ENCODE data around the gene COL23A1.

COL23A1 gene

GRCh38 chr5:178213003-178213461 is 377.2 kb downstream of the COL23A1 start:
- no peak for DNase-seq

- no peak for DNase-seq
Measured at GRCh38 chr5:178212241-178213002, 377.8 kb downstream of the COL23A1 start.

DNA sequence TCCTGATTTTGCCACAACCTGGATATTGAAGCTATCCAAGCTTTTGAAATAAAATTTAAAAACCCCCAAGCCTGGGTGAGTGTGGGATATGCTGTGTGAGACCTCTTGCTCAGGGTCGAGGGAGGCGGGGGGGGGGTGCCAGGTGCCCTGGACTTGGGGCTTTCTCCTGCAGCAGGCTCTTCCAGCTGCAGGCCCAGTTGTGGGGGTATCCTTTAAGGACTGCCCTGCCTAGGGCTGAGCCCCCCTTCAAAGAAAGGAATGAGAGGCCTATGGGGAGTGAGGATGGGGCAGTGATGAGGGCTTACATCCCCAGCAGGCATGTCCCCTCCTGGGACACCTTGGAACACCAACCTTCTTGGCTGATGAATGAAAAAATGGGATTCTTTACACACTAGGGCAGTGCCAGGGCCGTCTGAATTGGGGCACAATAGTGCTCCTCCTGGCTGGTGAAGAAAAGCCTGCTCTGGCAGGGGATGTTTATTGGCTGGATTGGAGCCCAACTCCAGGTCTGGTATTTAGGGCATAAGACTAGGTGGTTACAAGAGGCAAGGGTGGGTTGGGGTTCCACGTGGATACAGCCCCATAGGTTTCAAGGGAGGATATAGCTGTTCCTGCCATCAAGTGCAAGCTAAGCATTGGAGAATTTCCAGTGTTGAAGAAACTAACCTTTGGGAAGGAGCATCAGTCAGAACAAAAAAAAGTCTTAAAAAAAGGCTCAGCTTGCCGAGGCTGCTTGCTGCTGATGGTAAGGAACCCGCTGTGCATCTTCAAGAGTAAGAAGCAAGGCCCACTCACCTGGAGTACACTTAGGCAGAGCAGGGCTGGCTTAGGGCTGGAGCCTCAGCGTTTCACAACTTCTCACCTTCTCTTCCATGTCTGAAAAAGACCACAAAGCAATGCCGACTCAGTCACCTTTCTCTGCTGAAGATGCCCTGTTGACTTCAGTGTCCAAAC is 378.8 kb downstream of the COL23A1 start:
- no peak for DNase-seq

DNA sequence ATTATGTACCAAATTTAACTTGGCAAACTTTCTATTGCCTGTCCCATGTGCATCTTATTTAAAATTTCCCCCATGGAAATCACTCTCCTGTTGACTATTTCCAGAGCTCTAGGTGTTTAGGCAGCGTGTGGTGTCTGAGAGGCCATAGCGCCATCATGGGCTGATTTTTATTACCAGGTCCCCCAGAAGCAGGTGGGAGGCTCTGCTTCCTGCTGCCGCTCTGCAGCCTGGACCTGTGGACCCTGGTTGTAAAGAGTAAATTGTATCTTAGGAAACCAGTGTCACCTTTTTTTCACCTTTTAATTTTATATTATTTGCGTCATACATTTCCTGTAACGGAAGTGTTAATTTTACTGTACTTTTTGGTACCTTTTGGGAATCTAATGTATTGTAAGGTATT is 379.5 kb downstream of the COL23A1 start:
- no peak for DNase-seq

- DNase-seq = no peak
Measured at GRCh38 chr5:178210073-178210535, 380.1 kb downstream of the COL23A1 start.

DNA sequence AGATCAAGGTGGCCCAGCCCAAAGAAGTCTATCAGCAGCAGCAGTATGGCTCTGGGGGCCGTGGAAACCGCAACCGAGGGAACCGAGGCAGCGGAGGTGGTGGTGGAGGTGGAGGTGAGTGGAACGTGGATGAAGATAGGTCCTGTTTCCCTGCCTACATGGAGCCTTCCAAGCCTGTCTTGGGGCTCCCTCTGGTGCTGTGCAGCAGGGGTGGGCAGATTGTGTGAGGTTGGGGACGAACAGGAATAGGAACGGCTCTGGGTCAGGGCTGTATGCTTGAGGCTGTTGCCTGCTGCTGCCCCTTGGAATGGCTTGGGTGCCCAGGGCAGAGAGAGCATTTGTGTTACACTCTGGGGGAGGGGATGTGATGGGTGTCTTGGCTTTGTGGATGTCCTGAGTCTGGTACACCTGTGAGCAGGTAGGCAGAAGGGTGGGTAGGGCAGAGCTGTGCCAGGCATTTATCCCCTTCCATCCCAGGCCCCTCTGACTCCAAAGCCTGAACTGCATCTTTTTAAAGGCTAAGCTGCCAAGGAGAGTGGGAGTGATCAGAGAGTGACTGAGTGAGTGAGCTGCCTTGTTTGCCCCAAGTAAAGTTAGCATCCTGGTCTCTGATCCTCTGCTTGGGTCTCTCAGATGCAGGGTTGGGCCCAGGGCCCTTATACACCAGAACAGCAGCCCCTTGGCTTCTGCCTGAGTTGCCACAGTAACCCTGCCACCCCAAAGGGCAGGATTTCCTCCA is 380.7 kb downstream of the COL23A1 start:
- no peak for DNase-seq

DNA sequence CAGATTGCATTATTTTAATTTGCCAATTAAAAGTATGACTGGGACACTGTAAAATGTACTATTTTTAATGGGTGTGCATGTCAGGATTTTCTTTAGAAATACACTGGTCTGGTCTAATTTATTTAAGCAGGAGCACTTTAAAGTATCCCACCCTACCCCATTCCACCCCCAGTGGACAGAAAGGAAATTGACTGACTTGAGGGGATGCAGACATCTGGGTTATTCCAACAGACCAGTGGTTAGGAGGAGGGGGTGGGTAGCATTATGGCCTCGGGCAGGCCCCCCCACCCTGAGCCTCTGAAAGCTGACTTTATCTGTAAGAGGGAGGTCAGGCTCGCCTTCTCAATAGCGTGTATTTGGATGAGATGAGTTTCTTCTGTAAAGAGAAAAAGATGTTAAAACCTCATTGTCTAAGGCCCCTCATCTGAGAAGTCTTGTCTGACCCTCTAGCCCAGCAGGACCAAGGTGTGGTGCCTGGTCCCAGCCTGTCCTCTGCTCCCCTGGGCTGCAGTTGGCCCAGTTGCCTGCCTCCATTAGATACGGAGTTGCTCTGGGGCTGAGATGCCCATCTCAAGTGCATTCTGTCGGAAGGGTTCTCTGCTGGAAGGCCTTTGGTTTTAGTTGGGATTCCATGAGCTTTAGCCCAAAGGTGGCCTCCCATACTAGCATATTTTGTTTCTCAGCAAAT is 381.5 kb downstream of the COL23A1 start:
- no peak for DNase-seq

- no peak for DNase-seq
Measured at GRCh38 chr5:178207917-178208280, 382.3 kb downstream of the COL23A1 start.

- DNase-seq = no peak
Measured at GRCh38 chr5:178207183-178207916, 382.8 kb downstream of the COL23A1 start.

- no peak for DNase-seq
Measured at GRCh38 chr5:178206166-178207101, 383.8 kb downstream of the COL23A1 start.

DNA sequence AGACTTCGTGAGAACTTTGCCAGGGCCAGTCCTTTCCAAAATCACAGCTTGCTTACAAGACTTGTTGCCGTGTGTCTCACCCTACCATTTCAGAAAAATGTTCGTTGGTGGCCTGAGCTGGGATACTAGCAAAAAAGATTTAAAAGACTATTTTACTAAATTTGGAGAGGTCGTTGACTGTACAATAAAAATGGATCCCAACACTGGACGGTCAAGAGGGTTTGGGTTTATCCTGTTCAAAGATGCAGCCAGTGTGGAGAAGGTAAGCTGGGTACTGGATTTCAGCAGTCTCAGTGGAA is 384.5 kb downstream of the COL23A1 start:
- DNase-seq = no peak

GRCh38 chr5:178204935-178205748 is 385.1 kb downstream of the COL23A1 start:
- DNase-seq = no peak

DNA sequence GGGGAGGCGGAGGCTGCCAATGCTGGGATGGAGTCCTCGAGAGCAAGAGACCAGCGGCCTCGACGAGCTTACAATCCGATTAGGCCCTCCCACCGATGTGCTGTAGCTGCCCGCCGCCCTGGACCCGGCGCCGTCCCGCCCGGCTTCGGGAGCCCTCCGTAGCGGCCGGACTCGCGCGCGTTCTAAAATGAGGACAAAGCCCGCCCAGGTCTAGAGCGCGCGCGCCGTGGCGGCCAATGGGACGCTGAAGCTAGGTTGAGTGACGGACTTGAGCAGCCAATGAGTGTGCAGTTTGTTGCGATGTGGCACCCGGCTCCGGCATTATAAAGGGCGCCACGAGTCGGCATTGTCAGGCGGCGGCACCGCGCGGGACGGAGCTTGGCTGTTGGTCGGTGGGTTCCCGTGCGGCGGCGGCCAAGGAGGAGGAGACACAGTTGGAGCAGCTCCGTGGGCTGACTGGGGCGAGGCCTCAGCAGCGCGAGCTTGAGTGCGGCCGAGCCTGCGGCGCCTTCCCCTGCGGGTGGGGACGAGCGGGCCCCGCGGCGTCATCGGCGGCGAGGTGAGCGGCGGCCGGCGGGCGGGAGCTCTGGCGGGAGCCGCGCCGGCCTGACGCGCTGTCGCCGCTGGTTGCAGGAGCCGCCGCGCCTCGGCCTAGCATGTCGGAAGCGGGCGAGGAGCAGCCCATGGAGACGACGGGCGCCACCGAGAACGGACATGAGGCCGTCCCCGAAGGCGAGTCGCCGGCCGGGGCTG is 385.8 kb downstream of the COL23A1 start, which contains the start of gene HNRNPAB:
TSS of gene HNRNPAB (plus strand) at position 352 of the 753 bp plus-strand sequence. CDS start at position 657, 305 bp downstream.
- peak; percentile 75 to 90 for DNase-seq

DNA sequence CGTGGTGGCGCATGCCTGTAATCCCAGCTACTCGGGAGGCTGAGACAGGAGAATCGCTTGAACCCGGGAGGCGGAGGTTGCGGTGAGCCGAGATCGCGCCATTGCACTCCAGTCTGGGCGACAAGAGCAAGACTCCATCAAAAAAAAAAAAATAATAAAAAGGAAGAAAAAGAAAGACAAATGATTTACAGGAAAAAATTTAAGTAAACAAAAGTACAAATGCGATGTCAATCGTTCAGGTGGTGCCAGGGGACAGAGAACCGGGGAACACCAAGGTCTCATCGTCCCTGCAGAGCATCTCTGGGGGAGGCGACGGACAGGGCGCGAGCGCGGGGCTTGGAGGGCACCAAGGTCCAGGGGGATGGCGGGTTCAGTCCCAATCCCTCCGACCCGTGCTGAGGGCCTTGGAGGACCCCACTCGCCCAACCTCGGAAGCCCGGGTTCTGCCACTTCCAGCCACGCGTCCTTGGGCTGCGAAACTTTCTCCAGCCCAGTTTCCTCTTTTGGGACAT is 386.5 kb downstream of the COL23A1 start:
- DNase-seq = no peak

GRCh38 chr5:178202541-178202940 is 387.7 kb downstream of the COL23A1 start:
- DNase-seq = no peak

DNA sequence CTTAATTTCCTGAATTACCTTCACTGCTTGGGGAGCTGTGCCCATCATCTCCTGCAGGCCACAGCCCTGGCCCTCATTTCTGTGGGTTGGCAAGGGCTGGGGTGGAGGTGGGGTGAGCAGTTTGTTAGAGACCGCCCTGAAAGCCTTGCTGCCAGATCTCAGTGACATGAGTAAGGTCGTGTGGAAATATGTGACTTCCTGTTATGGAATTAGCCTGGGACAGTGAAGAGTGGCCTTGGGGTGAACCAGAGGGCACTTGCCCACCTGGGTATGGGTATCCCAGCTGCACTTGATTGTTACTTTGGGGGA is 388.3 kb downstream of the COL23A1 start:
- DNase-seq = no peak

DNA sequence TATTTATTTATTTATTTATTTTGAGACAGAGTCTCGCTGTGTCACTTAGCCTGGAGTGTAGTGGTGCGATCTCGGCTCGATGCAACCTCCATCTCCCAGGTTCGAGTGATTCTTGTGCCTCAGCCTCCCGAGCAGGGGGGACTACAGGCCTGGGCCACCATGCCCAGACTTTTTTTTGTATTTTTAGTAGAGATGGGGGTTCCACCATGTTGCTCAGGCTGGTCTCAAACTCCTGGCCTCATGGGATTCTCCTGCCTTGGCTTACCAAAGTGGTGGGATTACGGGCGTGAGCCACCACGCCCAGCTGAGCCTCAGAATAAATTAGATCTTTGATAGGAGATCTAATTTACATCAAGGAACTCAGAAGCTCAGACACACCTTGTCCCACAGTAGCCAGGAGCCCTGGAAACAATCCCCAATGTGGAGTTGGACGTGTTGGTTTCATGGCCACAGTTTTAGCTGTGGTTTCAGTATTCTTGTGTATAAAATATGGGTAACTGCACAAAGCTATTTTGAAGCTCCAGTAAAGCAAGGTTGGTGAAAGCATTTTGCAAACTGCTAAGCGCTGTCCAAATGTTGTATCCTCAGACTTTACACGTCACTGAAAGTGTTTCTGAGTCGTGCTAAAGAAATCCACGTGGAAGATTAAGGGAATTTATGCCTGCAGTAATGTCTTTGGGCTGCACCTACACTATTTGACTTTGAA is 388.8 kb downstream of the COL23A1 start:
- no peak for DNase-seq
